HG02642 (cell line): ENCODE results near the gene ARMS2.

Source experiments
- ATAC-seq: cut with Tn5 transposase; IDR thresholded peaks from one replicate; pipeline ENCODE4 v1.9.1; 2021; ENCODE audit warnings: mild to moderate bottlenecking; ENCODE audit not compliant: unreplicated experiment, poor library complexity

ARMS2 gene

GRCh38 chr10:122449153-122449552 lies 5.3 kb upstream of the ARMS2 start:
- no peak for ATAC-seq

DNA sequence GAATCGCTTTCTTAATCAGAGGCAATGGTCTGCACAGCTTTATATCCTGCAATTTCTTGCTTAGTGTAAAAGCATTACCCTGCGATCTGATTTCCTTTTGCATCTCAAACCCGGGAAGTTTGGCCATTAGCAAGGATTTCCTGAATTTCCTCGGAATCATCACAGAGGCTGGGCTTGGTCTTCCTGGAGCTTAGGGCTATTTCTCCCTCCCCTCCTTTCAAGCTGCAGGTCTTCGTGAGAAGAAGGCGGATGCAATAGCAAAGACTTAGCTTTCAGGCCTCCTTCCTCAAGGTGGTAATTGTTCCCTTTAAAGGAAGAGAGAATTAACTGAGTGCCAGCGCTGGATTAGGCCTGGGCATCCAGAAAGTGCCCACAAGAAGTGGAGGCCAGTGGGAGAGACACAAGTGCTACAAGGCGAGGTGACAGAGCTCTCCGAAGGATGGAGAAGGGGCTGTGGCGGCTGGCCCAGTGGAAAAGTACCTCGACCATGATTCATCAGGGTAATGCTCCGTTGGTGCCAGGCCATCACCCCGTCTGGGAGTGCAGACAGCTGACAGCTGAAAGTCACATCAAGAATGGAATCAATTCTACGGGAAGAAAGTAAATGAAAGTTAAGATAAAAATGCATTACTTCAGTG lies 4.0 kb upstream of the ARMS2 start:
- no peak for ATAC-seq

DNA sequence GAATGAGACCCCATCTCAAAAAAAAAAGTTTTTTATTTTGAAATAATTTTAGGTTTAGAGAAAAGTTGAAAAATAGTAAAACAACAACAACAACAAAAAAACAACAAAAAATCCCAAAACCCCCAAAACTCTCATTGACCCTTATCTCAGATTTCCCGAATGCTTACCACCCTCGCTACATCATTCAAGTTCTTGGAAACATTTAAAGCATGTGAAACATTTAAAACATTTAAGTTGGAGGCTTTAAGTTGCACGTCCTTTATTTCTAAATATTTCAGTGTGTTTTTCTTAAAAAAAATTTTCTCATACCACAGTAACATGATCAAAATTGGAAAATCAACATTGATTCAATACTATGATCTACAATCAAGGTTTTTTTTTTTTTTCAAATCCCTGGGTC lies 382 bp upstream of the ARMS2 start:
- no peak for ATAC-seq

- no peak for ATAC-seq
Observed at GRCh38 chr10:122455376-122456079, 1.1 kb downstream of the ARMS2 start.

DNA sequence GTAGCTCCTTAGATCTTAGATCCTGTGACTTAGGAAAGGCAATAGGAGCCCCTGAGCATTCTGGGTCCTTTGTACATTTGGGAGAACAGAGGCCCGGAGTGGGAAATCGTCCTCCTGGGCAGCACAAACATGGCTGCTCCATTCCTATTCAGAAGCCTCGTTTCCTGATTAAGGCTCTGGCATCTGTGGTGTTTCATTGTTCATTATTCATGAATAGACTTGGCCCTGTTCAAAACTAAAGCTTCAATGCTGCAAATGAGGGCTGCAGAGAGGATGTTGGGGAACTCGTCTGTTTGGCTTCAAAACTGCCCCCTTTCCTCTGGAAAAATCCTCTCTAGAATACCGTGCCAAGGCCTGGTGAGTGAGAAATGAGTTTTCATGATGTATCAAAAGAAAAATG lies 3.5 kb downstream of the ARMS2 start:
- ATAC-seq: no peak

DNA sequence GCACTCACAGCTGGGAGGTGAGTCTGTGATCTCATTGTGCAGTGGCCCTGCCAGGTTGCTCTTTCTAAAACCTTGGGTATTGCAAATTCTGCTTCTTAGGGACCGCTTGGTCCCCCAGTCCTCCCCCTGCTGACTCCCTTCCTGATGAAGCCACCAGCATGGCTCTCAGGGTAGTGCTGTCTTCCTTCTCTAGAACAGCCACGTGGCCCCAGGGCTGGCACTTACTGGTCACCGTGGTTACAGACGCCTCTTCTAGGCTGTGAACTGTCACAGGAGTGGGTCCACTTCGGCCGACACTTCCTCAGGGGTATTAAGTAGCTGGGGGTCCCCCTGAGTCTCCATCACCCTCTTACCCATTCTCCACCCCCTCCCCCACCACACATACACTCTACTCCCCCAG lies 4.2 kb downstream of the ARMS2 start:
- no peak for ATAC-seq

- no peak for ATAC-seq
Observed at GRCh38 chr10:122459561-122460273, 5.3 kb downstream of the ARMS2 start.

DNA sequence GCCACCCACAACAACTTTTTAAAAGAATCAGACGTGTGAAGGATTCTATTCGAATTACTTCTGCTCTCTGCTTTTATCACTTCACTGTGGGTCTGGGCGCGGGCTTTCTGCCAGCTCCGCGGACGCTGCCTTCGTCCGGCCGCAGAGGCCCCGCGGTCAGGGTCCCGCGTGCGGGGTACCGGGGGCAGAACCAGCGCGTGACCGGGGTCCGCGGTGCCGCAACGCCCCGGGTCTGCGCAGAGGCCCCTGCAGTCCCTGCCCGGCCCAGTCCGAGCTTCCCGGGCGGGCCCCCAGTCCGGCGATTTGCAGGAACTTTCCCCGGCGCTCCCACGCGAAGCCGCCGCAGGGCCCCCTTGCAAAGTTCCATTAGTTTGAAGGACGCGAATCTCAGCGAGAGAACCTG lies 6.4 kb downstream of the ARMS2 start:
- ATAC-seq: no peak

- no peak for ATAC-seq
Observed at GRCh38 chr10:122461367-122461728, 6.9 kb downstream of the ARMS2 start, which contains the start of gene HTRA1. TSS of gene HTRA1 (plus strand) at chr10:122461553. CDS start at chr10:122461653, 100 bp downstream.

- no peak for ATAC-seq
Observed at GRCh38 chr10:122461729-122462532, 7.5 kb downstream of the ARMS2 start.

- ATAC-seq: no peak
Observed at GRCh38 chr10:122462533-122463465, 8.3 kb downstream of the ARMS2 start.

GRCh38 chr10:122463466-122464249 lies 9.2 kb downstream of the ARMS2 start:
- no peak for ATAC-seq

DNA sequence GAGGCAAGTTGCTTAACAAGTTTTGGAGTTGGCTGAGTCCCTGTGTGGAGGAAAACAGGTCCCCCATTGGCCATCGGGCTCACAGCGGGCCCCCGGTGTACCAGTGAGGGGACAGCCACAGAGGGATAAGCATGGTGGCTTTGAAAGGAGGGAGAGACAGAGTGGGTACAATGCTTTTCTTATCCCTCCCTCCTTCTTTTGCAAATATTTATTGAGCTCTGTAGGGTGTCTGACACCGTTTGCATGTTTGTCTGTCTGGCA lies 9.7 kb downstream of the ARMS2 start:
- ATAC-seq: no peak

DNA sequence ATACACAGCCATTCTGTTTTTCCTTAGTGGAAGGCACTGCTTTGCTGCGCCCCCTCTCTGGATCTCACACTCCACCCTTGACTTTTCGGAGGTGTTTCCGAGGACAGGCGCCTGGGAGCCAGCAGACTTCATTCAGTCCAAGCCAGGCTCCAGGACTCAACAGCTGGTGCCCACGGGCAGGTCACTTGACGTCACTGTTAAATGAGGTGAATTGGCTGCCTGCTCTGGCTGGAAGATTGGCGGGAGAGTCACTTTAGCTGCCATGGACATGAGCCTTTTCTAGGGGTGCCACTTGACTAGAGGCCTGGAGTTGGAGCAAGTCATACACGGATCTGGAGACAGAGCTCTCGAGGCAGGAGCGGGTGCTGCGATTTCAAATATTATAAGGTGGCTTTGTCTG lies 10.1 kb downstream of the ARMS2 start:
- ATAC-seq: no peak

GRCh38 chr10:122465401-122466040 lies 11.1 kb downstream of the ARMS2 start:
- ATAC-seq: no peak

DNA sequence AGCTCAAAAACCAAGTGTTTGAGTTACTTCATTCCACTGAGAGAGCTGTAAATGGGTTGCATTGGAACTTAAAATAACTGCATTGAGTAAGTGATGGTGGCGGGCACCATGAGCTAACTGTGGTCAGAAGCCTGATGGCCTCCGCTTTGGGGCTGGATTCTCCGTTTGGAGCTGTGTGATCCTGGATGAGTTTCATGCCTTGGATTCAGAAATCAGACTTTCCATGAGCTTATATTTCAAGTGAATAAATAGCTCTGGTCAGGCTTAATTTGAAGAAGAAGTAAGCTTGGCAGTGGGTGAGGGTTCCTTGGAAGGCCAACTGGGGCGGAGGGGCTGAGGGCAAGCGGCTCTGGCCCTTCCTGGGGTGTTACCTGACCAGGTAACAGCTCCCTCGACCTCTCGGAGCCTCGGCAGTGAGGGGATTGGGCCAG lies 12.5 kb downstream of the ARMS2 start:
- no peak for ATAC-seq

- no peak for ATAC-seq
Observed at GRCh38 chr10:122467701-122468100, 13.2 kb downstream of the ARMS2 start.

GRCh38 chr10:122468307-122468925 lies 14.0 kb downstream of the ARMS2 start:
- ATAC-seq: no peak
